Psoas muscle (tissue), 8 donors: ENCODE data around the gene STARD5. TPM values are rescaled to one million over a fixed set of nuclear protein-coding genes. Genes with fewer than 3 reads are reported as not detected.
"Not testable (repeated sequence)": the region's sequence is repeated elsewhere in the genome, so short reads cannot be mapped to it uniquely, and the experiment has no call there.

Experiments used
- ATAC-seq, 4 donors: fragments of 200-7000 bp; cut with Tn5 transposase; one replicate each; pipeline ENCODE4 v1.9.1; 2020; ENCODE audit warnings: moderate library complexity in 3 of 4, mild to moderate bottlenecking in 2 of 4
- DNase-seq, 2 donors: peaks; one replicate each; pipeline ENCODE4 v3.0.0-alpha.2; 2020
- H3K27ac ChIP-seq: fragments of 200-600 bp; one replicate; pipeline ENCODE4 v1.8.0; 2022
- H3K27me3 ChIP-seq, 3 donors: fragments of 200-600 bp in 1 of 3; one replicate each; pipeline versions ENCODE4 v1.6.1 to v1.8.0; 2013 to 2022; ENCODE audit warnings: low read length in 2 of 3, mild to moderate bottlenecking in 2 of 3, moderate library complexity in 1 of 3; ENCODE audit not compliant: insufficient read depth in 3 of 3
- H3K36me3 ChIP-seq, 2 donors: fragments of 200-600 bp in 1 of 2; one replicate each; pipeline versions ENCODE4 v1.6.1 to v1.8.0; 2013 to 2022; ENCODE audit warnings: low read depth in 1 of 2, mild to moderate bottlenecking in 1 of 2, moderate library complexity in 1 of 2; ENCODE audit not compliant: insufficient read depth in 1 of 2
- H3K4me1 ChIP-seq: fragments of 200-600 bp; one replicate; pipeline ENCODE4 v1.8.0; 2022
- H3K4me3 ChIP-seq: fragments of 200-600 bp; one replicate; pipeline ENCODE4 v1.8.0; 2022; ENCODE audit warnings: mild to moderate bottlenecking
- H3K9me3 ChIP-seq: fragments of 200-600 bp; one replicate; pipeline ENCODE4 v1.8.0; 2022
- WGBS, 3 donors: extraction: QIAGEN DNeasy Blood & Tissue Kit; methylation state at CpG; one replicate each; pipeline versions ENCODE4 v1.1.6 to v1.1.7; 2013; 5-methylcytosine and 5-hydroxymethylcytosine counted together
- intact Hi-C, 2 donors: fragments of 100-400 bp; cut with DNase I; formaldehyde crosslinking; loops; one replicate each; pipeline versions ENCODE4 v1.11.0 to v1.14.2; 2022
- polyA plus RNA-seq, 3 donors: library from polyadenylated mRNA; stranded (reverse); fragments of 200-250 nt; gene quantifications; one replicate each; pipeline ENCODE4 v1.2.3, GENCODE V29; 2013
- total RNA-seq, 4 donors: library from RNA; stranded (reverse); fragmentation: NEBNext Ultra II Directional in 2 of 4; extraction: Animal tissue kit (Norgen Biotek cat#: 25700) in 2 of 4; gene quantifications; one replicate each; pipeline versions ENCODE4 v1.2.1 to v1.2.4, GENCODE V29; 2021 to 2023
- TF ChIP-seq, protein P1 (sequence below): fragments of 200-600 bp; IDR thresholded peaks from one replicate; pipeline ENCODE4 v1.8.0; 2022; ENCODE audit warnings: antibody characterized with exemption
- donor health status: healthy with polysubstance abuse.
- donor health status: DM: no; HTN: no; CAD: no; lungs with moderate emphysema.
- donor health status: Bipolar disorder and iron deficiency.
- donor health status: healthy.
- donor health status: DM: yes; HTN: yes; CAD: no.
- donor health status: DM: no; HTN: no; CAD: no.
- donor health status: DM: no; HTN: no; CAD: no.
- donor health status: DM: yes; HTN: yes; CAD: no.

The STARD5 gene
- total and polyA plus RNA-seq, 7 donors: 0.25 to 1.9 (median 0.64) TPM

DNA sequence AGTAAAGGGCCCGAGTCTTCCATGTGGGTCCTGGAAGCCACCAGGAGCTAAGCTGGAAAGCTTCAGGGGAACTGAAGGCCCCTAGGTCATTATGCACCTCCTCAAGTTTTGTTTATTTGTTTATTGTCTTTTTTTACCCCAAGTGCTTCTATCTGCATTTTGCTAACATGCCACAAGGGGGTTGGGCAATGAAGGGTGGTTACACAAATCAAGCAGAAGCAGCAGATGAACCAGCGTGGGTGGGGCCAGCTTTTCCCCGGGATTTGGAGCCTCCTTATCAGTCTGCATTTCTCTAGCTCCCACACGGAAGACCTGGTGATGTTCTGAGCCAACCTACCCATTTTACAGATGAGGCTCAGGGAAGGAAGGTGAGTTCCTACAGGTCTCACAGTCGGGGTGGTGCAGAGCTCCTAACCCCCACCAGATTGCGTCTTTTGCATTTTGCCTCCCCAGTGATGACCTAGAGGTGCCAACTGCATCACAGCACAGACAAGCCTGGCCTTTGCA lies 33.3 kb upstream of the STARD5 start:
- Histone ChIP-seq H3K36me3 (no peaks in the 10 kb centered on the region), H3K27me3 (peaks cover 0 to 5% (median 0%) of the 10 kb centered on the region in 3 donors), H3K4me1 (no peaks in the 10 kb centered on the region), H3K9me3 (no peaks in the 10 kb centered on the region), H3K27ac (no peak overlapping the region), H3K4me3 (no peak overlapping the region)
- no peak for DNase-seq
- 80 to 90% (median 83%) methylated on average over 6 of the region's 6 CpGs for WGBS, 3 donors
- intact Hi-C loops: no loop called here
- TF ChIP-seq, protein P1, sequence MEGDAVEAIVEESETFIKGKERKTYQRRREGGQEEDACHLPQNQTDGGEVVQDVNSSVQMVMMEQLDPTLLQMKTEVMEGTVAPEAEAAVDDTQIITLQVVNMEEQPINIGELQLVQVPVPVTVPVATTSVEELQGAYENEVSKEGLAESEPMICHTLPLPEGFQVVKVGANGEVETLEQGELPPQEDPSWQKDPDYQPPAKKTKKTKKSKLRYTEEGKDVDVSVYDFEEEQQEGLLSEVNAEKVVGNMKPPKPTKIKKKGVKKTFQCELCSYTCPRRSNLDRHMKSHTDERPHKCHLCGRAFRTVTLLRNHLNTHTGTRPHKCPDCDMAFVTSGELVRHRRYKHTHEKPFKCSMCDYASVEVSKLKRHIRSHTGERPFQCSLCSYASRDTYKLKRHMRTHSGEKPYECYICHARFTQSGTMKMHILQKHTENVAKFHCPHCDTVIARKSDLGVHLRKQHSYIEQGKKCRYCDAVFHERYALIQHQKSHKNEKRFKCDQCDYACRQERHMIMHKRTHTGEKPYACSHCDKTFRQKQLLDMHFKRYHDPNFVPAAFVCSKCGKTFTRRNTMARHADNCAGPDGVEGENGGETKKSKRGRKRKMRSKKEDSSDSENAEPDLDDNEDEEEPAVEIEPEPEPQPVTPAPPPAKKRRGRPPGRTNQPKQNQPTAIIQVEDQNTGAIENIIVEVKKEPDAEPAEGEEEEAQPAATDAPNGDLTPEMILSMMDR: no peak
- ATAC-seq: no peak

DNA sequence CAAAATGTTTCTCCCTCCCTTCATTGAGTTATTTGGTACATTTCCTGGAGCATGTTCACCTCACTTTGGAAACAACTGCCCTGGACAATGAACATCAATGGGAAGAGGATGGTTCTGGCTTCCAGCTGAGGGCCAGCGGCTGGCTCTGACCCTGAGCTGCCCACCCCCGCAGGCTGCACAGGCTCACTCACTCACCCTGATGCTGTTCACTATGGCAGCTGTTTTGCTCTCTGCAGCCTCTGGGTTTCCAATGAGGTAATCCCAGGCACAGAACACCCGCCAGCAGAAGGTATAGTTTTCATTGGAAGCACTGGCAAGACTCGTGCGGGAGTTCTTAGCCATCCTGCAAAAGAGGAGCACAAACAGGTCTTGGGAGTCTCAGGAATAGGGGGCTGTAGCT lies 32.3 kb upstream of the STARD5 start:
- TF ChIP-seq, protein P1: no peak
- DNase-seq (no peak), ATAC-seq (no peak)
- H3K27me3 ChIP-seq: peaks cover 0 to 5% (median 0%) of the 10 kb centered on the region in 3 donors
- H3K4me3 ChIP-seq: no peak overlapping the region
- no peaks in the 10 kb centered on the region for H3K4me1 ChIP-seq
- intact Hi-C loops: no loop called here
- H3K27ac ChIP-seq: no peak overlapping the region
- no peaks in the 10 kb centered on the region for H3K36me3 ChIP-seq
- H3K9me3 ChIP-seq: no peaks in the 10 kb centered on the region
- 38 to 45% (median 42%) methylated on average over 5 of the region's 5 CpGs for WGBS, 3 donors

DNA sequence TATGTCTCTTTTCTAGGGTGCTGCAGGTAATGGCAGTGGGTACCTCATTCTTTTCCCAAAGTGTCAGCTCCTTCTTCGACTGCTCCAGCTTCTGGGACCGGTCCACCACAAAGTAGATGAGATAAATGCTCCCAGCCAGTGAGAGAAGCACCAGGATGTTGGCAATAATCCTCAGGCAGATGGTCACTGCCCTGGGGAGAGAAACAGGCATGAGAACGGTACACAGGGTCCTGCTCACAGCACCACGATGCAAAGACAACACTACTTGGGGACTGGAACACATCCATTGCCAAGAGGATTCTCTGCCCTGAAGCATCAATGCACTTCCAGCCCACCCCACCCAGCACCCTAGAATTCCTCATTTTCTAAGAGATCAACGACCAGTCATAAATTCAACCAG lies 27.7 kb upstream of the STARD5 start:
- TF ChIP-seq, protein P1: no peak
- Histone ChIP-seq H3K9me3 (no peaks in the 10 kb centered on the region), H3K27me3 (no peaks in the 10 kb centered on the region), H3K27ac (no peak overlapping the region), H3K4me1 (no peaks in the 10 kb centered on the region), H3K36me3 (no peaks in the 10 kb centered on the region), H3K4me3 (no peak overlapping the region)
- ATAC-seq (no peak), DNase-seq (no peak)
- intact Hi-C loops: no loop called here
- WGBS, 3 donors: 27 to 35% (median 28%) methylated on average over 5 of the region's 5 CpGs

DNA sequence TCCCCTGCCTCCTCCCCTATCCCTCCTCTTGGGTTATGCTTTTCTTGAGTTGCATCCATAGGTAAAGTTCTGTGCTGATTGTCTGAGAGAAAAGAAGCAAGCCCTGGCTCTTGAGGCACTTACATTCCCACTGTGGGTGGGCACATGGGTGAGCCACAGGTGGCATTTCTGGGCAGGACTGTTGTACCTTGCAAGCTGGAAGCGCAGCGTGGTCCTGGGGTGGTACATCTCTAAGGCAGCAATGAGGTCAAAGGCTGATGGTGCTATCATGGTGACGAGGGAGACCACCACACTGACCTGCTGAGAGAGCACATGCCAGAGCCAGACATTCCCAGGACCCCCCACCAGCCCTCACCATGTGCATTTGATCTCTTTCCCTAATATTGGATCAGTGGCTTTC lies 25.3 kb upstream of the STARD5 start:
- ATAC-seq: no peak

DNA sequence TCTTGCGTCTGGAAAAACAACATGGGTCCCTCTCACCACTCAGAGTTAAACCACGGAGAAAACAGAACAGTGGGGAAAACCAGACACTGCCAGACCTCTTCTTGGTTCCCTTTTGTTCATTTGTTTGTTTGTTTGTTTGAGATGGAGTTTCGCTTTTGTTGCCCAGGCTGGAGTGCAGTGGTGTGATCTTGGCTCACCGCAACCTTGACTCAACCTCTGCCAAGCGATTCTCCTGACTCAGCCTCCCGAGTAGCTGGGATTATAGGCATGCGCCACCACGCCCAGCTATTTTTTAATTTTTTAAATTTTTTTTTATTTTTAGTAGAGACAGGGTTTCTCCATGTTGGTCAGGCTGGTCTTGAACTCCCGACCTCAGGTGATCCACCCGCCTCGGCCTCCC lies 24.8 kb upstream of the STARD5 start:
- H3K27me3 ChIP-seq, H3K4me3 ChIP-seq, ATAC-seq, DNase-seq, H3K27ac ChIP-seq, H3K36me3 ChIP-seq, intact Hi-C loops, H3K4me1 ChIP-seq, H3K9me3 ChIP-seq: not testable (repeated sequence)
- 89 to 92% (median 89%) methylated on average over 11 of the region's 11 CpGs for WGBS, 3 donors

More for the DNA sequence above, 25.3 kb upstream of the STARD5 start:
- no peak for DNase-seq
- Histone ChIP-seq H3K9me3 (no peaks in the 10 kb centered on the region), H3K4me3 (no peak overlapping the region), H3K4me1 (no peaks in the 10 kb centered on the region), H3K27me3 (peaks cover 0 to 3% (median 0%) of the 10 kb centered on the region in 3 donors), H3K27ac (no peak overlapping the region), H3K36me3 (no peaks in the 10 kb centered on the region)
- intact Hi-C loops: no loop called here
- TF ChIP-seq, protein P1: no peak
- WGBS, 3 donors: 96 to 98% (median 98%) methylated on average over 3 of the region's 3 CpGs
